GM21576 (cell line): Measurements from ENCODE around the gene LPGAT1.
"Not testable (repeated sequence)": the region's sequence is repeated elsewhere in the genome, so short reads cannot be mapped to it uniquely, and the experiment has no call there.

Source experiments
- ATAC-seq: cut with Tn5 transposase; IDR thresholded peaks from one replicate; pipeline ENCODE4 v1.9.1; 2021; ENCODE audit warnings: mild to moderate bottlenecking, moderate library complexity; ENCODE audit not compliant: unreplicated experiment

Gene LPGAT1

GRCh38 chr1:211736351-211736915 is 94.1 kb downstream of the LPGAT1 start:
- ATAC-seq = no peak

GRCh38 chr1:211735208-211736170 is 95.1 kb downstream of the LPGAT1 start:
- no peak for ATAC-seq

GRCh38 chr1:211734791-211735190 is 95.8 kb downstream of the LPGAT1 start:
- no peak for ATAC-seq

- ATAC-seq = no peak
These were observed 96.2 kb downstream of the LPGAT1 start for GRCh38 chr1:211734359-211734758.

- ATAC-seq = peak; percentile 71
These were observed 98.1 kb downstream of the LPGAT1 start for GRCh38 chr1:211732293-211732980.

GRCh38 chr1:211731456-211732292 is 98.9 kb downstream of the LPGAT1 start:
- ATAC-seq = peak; percentile 22

- ATAC-seq = no peak
These were observed 100.2 kb downstream of the LPGAT1 start for GRCh38 chr1:211730347-211730746.

GRCh38 chr1:211729238-211729637 is 101.3 kb downstream of the LPGAT1 start:
- ATAC-seq = no peak

- no peak for ATAC-seq
These were observed 104.0 kb downstream of the LPGAT1 start for GRCh38 chr1:211726467-211726995.

- ATAC-seq = no peak
These were observed 105.8 kb downstream of the LPGAT1 start for GRCh38 chr1:211724687-211725196.

GRCh38 chr1:211723273-211723672 is 107.3 kb downstream of the LPGAT1 start:
- ATAC-seq = no peak

- no peak for ATAC-seq
These were observed 108.0 kb downstream of the LPGAT1 start for GRCh38 chr1:211722277-211723175.

GRCh38 chr1:211716555-211716954 is 114.0 kb downstream of the LPGAT1 start:
- ATAC-seq = not testable (repeated sequence)

- ATAC-seq = no peak
These were observed 114.6 kb downstream of the LPGAT1 start for GRCh38 chr1:211715971-211716370.

- ATAC-seq = no peak
These were observed 116.4 kb downstream of the LPGAT1 start for GRCh38 chr1:211714154-211714553.

- no peak for ATAC-seq
These were observed 117.3 kb downstream of the LPGAT1 start for GRCh38 chr1:211713231-211713630.

GRCh38 chr1:211711315-211711705 is 119.3 kb downstream of the LPGAT1 start:
- no peak for ATAC-seq

GRCh38 chr1:211710566-211711314 is 119.8 kb downstream of the LPGAT1 start:
- ATAC-seq = no peak

- ATAC-seq = no peak
These were observed 121.6 kb downstream of the LPGAT1 start for GRCh38 chr1:211708926-211709325.
